ENCODE results near the gene RETN. TPM values are rescaled to one million over a fixed set of nuclear protein-coding genes. Genes with fewer than 3 reads are reported as not detected.

Gene RETN
- total and polyA plus RNA-seq, 2 experiments from 2014 or later, result not detected

GRCh38 chr19:7704280-7705060 lies 35.6 kb downstream of the RETN start:
- H3K27me3 ChIP-seq (ENCODE audit: insufficient read depth), result no peaks in the 10 kb centered on the region
- Mint-ChIP-seq H3K9me3 (no peaks in the 10 kb centered on the region), H3K27ac (no peak overlapping the region), H3K27me3 (ENCODE audit: insufficient read depth, low read depth, poor library complexity) (peaks cover 10% of the 10 kb centered on the region), H3K4me1 (no peaks in the 10 kb centered on the region), H3K4me3 (no peak overlapping the region), H3K36me3 (ENCODE audit: low read depth) (no peaks in the 10 kb centered on the region; the same call in 2 of the 3 replicates)
- no peak for ATAC-seq
- H3K4me3 ChIP-seq, result no peak overlapping the region
- no peak overlapping the region for H3K4me2 ChIP-seq
- no peaks in the 10 kb centered on the region for H3K9me2 ChIP-seq (ENCODE audit: insufficient read depth)
- H2AFZ ChIP-seq, result no peak overlapping the region
- DNase-seq (ENCODE audit: low spot score), result no peak
- TF ChIP-seq CTCF (conservative IDR thresholded peaks at IDR 0.05; ENCODE audit: low read depth in 2 of 2) (no peak), ZNF114 (CRISPR knock-in tag; IDR thresholded peaks at IDR 0.05) (no peak), REST (IDR thresholded peaks at IDR 0.05; ENCODE audit: unreplicated experiment) (no peak), ZNF331 (CRISPR knock-in tag; IDR thresholded peaks at IDR 0.05; ENCODE audit: low read depth) (no peak), EZH2 (IDR thresholded peaks at IDR 0.05; ENCODE audit: low read depth, unreplicated experiment) (no peak), CREB1 (CRISPR knock-in tag; IDR thresholded peaks at IDR 0.05; ENCODE audit: low read depth) (no peak), ETS1 (IDR thresholded peaks at IDR 0.05) (no peak), EZH2phosphoT487 (IDR thresholded peaks at IDR 0.05; ENCODE audit: unreplicated experiment) (no peak), JUNB (IDR thresholded peaks at IDR 0.05; ENCODE audit: unreplicated experiment) (no peak), ZNF462 (CRISPR knock-in tag; IDR thresholded peaks at IDR 0.05) (no peak), STAT1 (IDR thresholded peaks at IDR 0.05; ENCODE audit: unreplicated experiment) (no peak), POLR2AphosphoS5 (IDR thresholded peaks at IDR 0.05; ENCODE audit: low read depth) (no peak), NANOG (IDR thresholded peaks at IDR 0.05; ENCODE audit: borderline replicate concordance) (no peak)
- H3F3A ChIP-seq (replicated peaks; ENCODE audit: low read depth), result no peaks in the 10 kb centered on the region
- no peaks in the 10 kb centered on the region for H3K79me2 ChIP-seq (replicated peaks; ENCODE audit: insufficient read depth)
- H3K36me3 ChIP-seq (ENCODE audit: insufficient read depth), result no peaks in the 10 kb centered on the region
- no peaks in the 10 kb centered on the region for H4K20me1 ChIP-seq (replicated peaks; ENCODE audit: insufficient read depth)
- no peak overlapping the region for H3K27ac ChIP-seq (ENCODE audit: low read depth)
- H3K4me1 ChIP-seq (ENCODE audit: insufficient read depth), result no peaks in the 10 kb centered on the region
